Activated CD8-positive, alpha-beta memory T cell treated with anti-CD3 and anti-CD28 coated beads, Interleukin-2, amount 50 U/mL, for 24 hours (primary cell): ENCODE data around the gene C17orf50.
A peak's percentile ranks its signal among the peaks of the same experiment; 100 is the strongest.
"Not testable (repeated sequence)": the region's sequence is repeated elsewhere in the genome, so short reads cannot be mapped to it uniquely, and the experiment has no call there.

Experiments
- DNase-seq: peaks from one replicate; pipeline ENCODE4 v3.0.0-alpha.2; 2020; ENCODE audit errors: extremely low read depth

The C17orf50 gene

DNA sequence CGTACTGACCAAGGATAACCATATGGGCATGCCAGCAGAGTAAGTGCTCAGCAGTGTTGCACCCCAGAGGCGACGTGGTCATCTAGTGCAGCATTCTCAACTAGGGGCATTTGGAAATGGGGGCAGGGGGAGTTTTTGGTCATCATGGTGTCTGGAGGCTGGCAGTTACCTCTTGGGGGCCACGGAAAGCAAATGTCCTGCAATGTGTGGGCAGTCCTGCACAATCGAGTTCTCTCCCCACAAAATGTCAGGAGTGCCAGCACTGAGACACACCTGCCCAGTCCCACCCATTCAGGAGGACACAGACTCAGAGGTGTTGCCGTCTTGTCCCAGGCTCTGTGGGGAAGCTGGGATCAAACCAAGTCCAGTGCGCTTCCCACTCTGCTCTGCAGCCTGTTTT lies 26.3 kb upstream of the C17orf50 start:
- no peak for DNase-seq

DNA sequence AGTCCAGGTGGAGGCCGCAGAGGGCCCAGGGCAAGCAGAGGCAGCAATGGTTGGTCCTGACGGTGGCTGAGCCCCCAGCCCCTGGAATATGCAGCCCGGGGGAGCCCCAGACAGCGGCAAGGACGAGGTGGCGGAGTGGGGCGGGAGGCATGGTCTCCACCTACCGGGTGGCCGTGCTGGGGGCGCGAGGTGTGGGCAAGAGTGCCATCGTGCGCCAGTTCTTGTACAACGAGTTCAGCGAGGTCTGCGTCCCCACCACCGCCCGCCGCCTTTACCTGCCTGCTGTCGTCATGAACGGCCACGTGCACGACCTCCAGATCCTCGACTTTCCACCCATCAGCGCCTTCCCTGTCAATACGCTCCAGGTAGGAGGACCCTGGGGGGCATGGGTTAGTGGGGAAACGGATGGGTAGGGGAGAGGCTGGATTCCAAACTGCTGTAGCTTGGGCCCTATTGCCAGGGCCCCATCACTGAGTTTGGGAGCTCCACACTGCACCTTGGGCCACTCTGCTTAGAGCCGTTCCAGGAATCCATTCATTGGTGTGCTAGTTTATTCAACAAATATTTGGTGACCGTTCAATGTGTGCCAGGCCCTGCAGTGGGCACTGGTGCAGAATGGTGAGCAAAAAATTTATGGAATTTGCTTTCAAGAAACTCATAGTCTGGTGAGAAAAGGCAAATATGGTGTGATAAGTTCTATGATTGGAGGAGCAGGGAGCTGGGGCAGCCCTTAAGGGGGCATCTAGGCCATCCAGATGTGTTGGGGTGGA lies 25.5 kb upstream of the C17orf50 start:
- DNase-seq: no peak

DNA sequence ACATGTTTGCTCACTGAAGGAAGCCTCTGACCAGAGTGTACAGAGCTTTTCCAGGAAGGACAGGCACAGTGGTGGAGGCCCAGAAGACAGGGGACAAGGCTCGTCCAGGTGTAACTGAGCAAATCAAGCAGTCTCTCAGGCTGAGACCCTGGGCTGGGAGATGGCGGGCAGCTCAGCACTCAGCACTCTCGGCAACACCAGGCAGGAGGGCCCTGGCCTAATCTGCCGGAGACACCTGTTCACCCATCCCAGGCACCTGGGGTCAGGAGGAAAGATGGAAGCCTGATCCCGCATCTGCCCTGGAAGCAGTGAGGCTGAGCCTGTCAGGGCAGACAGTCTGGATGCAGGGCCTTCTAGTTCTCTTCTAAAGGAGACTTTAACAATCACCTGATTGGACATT lies 24.5 kb upstream of the C17orf50 start:
- no peak for DNase-seq

DNA sequence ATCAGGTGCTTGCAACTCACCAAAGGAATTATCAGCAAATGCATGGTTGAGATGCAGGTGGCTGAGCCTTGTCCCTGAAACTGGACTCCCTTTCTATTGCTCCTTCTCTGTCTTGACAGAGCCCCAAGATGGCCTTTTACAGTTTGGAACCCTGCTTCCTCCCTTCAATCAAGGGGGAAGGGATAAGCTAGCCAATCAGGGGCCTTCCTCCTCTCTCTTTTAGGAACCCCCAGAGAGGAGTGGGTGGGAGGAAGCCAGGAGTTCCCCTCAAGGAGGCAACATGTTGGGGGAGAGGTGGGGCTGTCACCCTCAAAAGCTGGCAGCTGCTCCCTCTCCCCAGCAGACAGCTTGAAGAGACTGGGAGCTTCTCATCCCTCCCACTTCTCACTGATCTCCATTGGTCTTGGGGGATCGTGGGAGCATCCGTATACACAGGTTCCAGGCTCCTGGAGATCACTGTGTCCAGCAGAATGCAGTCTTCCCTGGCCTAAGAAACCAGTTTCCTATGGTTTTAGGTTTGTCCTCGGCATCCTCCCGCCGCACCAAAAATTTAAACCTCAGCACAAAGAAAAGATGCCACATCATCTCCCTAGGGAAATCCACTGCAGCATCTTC lies 22.1 kb upstream of the C17orf50 start:
- no peak for DNase-seq

DNA sequence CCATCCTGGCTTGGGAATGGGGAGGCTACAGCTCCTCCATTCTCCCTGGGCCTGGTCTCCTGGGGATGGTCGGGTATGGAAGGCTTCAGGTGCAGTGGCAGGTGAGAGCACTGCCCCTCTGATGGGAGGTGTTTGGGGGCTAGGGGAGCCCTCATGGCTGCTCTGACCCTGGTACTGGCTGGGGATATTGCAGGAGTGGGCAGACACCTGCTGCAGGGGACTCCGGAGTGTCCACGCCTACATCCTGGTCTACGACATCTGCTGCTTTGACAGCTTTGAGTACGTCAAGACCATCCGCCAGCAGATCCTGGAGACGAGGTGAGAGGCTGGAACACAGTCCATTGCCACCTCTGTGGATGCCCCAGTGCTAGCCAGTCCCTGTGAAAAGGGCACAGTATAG lies 20.5 kb upstream of the C17orf50 start:
- DNase-seq: no peak

- no peak for DNase-seq
Observed at GRCh38 chr17:35740997-35741931, 19.4 kb upstream of the C17orf50 start.

DNA sequence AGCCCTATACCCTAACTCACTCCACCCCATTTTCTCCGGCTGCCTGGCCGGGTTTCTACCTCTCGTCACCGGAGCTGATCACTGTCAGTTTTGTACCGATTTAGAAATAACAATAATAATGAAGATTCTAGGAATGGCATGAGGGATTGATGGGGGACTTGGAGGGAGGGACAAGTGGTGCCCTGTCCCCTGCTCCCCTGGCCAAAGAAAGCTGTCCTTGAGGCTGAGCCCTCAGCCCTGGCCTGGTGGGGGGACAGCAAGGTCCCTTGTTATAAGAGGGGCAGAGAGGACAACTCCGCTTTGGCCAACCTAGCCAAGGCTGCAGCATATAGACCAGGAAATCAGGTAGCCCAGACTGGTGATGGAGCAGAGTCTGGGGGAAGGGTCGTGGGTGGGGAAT lies 18.2 kb upstream of the C17orf50 start:
- DNase-seq: no peak

GRCh38 chr17:35742896-35743477 lies 17.7 kb upstream of the C17orf50 start:
- no peak for DNase-seq

DNA sequence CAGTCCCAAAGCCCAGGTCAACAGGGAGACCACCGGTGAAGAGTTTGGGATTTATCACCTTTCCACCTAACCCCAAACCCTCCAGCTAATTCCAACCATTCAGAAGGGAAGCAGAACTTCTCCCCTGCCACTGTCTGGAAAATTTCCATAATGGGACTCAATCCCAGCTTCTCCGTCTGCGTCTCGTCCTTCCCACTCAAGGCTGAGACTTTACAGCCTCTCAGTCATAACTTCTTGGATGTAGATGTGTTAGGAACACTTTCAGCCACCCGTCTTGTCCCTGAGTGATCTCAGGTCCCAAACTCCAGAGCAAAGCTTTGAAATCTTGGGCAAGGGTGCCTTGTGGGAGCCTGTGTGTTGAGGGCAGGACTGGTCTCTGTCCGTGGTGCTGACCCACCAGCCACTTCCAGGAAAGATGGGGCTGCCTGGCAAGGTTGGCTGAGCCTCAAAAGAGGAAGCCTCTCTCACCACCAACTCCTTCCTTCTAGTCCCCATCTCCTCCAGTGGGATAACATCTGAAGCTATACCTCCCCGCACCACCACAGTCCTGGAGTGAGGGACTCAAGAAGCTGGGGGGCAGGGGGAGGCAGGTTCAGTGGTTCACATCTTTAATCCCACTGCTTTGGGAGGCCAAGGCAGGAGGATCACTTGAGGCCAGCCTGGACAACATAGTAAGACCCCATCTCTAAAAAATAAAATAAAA lies 16.9 kb upstream of the C17orf50 start:
- DNase-seq: no peak

DNA sequence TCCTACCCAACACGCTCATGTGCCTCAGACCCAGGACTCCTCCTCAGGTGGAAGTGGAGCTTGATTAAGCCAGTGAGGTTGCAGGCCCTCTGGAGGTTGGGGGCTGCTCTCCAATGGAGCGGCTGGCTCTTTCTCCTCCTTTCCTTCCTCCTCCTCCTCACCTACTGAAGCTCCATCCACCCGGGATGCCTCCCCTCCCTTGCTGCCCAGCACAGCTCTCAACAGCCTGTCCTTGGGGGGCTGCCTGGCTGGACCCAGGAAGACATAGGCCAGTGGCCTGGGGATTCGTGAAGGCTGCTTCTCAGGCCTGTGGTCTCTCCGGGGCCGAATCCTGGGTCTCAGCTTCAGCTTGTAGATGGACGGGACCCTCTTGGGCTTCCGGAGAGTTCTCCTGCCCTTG lies 15.9 kb upstream of the C17orf50 start:
- no peak for DNase-seq

GRCh38 chr17:35745246-35745645 lies 15.4 kb upstream of the C17orf50 start:
- no peak for DNase-seq

GRCh38 chr17:35745749-35746320 lies 14.9 kb upstream of the C17orf50 start:
- DNase-seq: no peak

GRCh38 chr17:35747540-35748017 lies 13.1 kb upstream of the C17orf50 start:
- peak; percentile 46 for DNase-seq

DNA sequence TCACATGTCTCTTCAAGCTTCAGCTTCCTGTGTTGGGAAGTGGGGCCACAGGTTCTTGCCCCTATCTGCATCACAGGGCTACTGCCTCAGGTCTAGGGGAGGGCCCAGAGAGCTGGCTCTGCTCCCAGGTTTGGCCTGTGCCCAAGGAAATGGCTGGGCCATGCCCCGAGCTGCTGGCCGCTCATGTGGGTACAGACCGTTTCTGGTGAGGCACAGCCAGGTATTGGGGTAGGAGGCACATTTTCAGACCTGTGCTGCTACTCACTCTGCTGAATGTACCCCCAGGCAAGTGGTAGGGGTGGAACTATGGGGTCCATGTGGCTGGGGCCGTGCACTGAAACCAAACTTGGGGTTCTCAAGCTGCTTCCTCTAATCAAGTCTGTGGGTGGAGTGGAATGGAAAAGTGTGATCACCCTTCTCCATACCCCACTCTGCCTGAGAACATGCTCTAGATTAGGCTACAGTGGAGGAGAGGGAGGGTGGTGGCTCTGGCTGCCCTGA lies 12.3 kb upstream of the C17orf50 start:
- no peak for DNase-seq

DNA sequence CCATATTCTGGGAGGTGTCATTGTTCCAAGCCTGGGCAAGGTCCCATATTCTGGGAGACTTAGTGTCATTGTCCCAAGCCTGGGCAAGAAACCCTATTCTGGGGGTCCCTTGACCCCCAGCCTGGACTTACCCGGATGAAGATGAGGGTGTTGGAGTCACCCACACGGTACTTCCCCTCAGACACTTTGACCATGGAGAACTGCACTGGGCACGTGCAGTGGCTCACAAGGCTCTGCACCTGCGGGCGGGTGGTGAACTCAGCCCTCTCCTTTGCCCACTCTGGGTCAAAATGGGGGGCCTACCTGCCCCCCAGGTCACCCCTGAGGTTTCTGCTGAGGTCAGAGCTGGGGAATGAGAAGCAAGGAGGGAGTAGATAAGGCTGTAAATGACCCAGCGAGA lies 11.7 kb upstream of the C17orf50 start:
- DNase-seq: no peak

GRCh38 chr17:35749560-35750412 lies 10.9 kb upstream of the C17orf50 start:
- DNase-seq: no peak

DNA sequence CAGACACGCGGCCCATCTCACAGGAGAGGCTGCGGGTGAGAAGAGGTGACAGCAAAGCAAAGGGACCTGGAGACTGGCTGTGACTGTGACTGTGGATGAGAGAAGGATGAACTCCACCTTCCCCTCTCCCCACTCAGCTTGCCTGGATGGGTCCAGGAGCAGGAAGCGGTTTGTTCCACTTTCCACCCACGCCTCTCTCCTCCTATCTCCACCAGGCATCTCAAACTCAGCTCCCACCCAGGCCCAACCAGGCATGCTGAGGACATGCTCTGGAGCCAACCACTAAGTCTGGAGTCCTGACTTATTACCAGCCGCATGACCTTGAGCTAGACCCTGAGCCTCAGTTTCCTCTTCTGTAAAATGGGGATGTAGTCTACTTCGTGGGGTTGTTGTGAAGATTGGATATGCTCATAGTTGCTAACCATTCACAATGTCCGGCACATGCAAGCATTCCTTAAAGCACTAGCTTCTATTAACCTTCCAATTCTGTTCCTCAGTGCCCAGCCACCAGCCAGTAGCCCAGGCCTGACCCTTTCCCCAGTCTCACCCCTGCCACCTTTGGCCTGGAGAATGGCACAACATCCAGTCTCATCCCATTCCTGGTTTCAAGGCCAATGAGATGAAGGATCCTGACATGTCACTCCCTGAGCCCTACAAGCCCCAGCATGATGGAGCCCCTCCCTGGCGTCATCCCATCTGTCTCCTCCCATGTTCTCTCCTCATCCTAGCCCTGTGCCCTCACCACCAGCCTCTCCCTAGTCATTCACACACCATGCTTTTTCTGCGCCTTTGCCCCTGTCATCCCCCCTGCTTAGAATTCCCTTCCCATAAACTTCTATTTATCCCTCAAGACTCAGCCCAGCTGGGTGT lies 9.9 kb upstream of the C17orf50 start:
- no peak for DNase-seq

DNA sequence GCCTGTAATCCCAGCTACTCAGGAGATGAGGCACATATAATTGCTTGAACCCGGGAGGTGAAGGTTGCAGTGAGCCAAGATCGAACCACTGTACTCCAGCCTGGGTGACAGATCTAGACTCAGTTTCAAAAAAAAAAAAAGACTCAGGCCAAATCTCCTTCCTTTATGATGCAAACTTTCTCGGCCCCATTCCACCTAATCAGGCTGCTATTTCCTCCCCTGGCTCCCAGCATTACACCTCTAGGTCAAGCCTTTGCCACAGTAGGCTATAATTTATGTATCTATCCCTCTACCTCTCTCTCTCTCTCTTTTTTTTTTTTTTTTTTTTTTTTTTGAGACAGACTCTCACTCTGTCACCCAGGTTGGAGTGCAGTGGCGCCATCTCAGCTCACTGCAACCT lies 9.1 kb upstream of the C17orf50 start:
- not testable (repeated sequence) for DNase-seq

- DNase-seq: no peak
Observed at GRCh38 chr17:35752471-35752870, 8.2 kb upstream of the C17orf50 start.
